ENCODE measurements around the gene CELF5. TPM values are rescaled to one million over a fixed set of nuclear protein-coding genes. Genes with fewer than 3 reads are reported as not detected.

CELF5 gene
- total and polyA plus RNA-seq, 2 experiments from 2014 or later = 5.6 to 10.6 TPM

DNA sequence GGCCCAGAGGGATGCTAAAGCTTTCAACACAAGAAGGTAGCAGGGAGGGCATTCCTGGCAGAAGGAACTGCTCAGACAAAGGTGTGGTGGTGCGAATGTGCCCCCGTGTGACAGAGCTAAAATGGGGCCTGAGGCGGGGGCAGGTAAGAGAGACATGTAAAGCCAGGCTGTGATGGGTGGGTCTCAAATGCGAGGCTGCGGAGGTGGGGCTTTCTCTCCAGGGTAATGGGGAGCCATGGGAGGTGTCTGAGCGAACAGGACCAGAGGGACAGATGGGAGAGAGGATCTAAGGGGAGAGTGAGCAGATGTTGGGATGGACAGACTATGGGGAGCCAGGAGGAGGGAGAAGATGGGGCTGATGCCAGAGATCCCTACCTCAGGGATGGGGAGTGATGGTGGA is 97.2 kb downstream of the CELF5 start:
- no peak overlapping the region for H3K4me3 ChIP-seq
- no peak overlapping the region for H2AFZ ChIP-seq
- Mint-ChIP-seq H3K27me3 (ENCODE audit: insufficient read depth, low read depth, poor library complexity) (peaks cover 11% of the 10 kb centered on the region), H3K9me3 (no peaks in the 10 kb centered on the region), H3K36me3 (ENCODE audit: low read depth) (no peaks in the 10 kb centered on the region; the same call in 2 of the 3 replicates), H3K27ac (no peak overlapping the region), H3K4me1 (no peaks in the 10 kb centered on the region), H3K4me3 (no peak overlapping the region)
- no peak overlapping the region for H3K27ac ChIP-seq (ENCODE audit: low read depth)
- H3K9me2 ChIP-seq (ENCODE audit: insufficient read depth) = 0 out of 2 replicates have a peak, but pooled peaks cover 4% of the 10 kb centered on the region
- no peaks in the 10 kb centered on the region for H3K4me1 ChIP-seq (ENCODE audit: insufficient read depth)
- no peaks in the 10 kb centered on the region; the same call in 1 of the 2 replicates for H4K20me1 ChIP-seq (replicated peaks; ENCODE audit: insufficient read depth)
- no peaks in the 10 kb centered on the region for H3F3A ChIP-seq (replicated peaks; ENCODE audit: low read depth)
- DNase-seq (ENCODE audit: low spot score) = no peak
- H3K4me2 ChIP-seq = no peak overlapping the region
- H3K36me3 ChIP-seq (ENCODE audit: insufficient read depth) = no peaks in the 10 kb centered on the region
- H3K27me3 ChIP-seq (ENCODE audit: insufficient read depth) = no peaks in the 10 kb centered on the region; the same call in 1 of the 2 replicates
- ATAC-seq = no peak
- no peaks in the 10 kb centered on the region for H3K79me2 ChIP-seq (replicated peaks; ENCODE audit: insufficient read depth)
- TF ChIP-seq, protein P1, sequence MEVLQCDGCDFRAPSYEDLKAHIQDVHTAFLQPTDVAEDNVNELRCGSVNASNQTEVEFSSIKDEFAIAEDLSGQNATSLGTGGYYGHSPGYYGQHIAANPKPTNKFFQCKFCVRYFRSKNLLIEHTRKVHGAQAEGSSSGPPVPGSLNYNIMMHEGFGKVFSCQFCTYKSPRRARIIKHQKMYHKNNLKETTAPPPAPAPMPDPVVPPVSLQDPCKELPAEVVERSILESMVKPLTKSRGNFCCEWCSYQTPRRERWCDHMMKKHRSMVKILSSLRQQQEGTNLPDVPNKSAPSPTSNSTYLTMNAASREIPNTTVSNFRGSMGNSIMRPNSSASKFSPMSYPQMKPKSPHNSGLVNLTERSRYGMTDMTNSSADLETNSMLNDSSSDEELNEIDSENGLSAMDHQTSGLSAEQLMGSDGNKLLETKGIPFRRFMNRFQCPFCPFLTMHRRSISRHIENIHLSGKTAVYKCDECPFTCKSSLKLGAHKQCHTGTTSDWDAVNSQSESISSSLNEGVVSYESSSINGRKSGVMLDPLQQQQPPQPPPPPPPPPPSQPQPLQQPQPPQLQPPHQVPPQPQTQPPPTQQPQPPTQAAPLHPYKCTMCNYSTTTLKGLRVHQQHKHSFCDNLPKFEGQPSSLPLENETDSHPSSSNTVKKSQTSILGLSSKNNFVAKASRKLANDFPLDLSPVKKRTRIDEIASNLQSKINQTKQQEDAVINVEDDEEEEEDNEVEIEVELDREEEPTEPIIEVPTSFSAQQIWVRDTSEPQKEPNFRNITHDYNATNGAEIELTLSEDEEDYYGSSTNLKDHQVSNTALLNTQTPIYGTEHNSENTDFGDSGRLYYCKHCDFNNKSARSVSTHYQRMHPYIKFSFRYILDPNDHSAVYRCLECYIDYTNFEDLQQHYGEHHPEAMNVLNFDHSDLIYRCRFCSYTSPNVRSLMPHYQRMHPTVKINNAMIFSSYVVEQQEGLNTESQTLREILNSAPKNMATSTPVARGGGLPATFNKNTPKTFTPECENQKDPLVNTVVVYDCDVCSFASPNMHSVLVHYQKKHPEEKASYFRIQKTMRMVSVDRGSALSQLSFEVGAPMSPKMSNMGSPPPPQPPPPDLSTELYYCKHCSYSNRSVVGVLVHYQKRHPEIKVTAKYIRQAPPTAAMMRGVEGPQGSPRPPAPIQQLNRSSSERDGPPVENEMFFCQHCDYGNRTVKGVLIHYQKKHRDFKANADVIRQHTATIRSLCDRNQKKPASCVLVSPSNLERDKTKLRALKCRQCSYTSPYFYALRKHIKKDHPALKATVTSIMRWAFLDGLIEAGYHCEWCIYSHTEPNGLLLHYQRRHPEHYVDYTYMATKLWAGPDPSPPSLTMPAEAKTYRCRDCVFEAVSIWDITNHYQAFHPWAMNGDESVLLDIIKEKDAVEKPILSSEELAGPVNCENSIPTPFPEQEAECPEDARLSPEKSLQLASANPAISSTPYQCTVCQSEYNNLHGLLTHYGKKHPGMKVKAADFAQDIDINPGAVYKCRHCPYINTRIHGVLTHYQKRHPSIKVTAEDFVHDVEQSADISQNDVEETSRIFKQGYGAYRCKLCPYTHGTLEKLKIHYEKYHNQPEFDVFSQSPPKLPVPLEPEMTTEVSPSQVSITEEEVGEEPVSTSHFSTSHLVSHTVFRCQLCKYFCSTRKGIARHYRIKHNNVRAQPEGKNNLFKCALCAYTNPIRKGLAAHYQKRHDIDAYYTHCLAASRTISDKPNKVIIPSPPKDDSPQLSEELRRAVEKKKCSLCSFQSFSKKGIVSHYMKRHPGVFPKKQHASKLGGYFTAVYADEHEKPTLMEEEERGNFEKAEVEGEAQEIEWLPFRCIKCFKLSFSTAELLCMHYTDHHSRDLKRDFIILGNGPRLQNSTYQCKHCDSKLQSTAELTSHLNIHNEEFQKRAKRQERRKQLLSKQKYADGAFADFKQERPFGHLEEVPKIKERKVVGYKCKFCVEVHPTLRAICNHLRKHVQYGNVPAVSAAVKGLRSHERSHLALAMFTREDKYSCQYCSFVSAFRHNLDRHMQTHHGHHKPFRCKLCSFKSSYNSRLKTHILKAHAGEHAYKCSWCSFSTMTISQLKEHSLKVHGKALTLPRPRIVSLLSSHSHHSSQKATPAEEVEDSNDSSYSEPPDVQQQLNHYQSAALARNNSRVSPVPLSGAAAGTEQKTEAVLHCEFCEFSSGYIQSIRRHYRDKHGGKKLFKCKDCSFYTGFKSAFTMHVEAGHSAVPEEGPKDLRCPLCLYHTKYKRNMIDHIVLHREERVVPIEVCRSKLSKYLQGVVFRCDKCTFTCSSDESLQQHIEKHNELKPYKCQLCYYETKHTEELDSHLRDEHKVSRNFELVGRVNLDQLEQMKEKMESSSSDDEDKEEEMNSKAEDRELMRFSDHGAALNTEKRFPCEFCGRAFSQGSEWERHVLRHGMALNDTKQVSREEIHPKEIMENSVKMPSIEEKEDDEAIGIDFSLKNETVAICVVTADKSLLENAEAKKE (CRISPR knock-in tag; IDR thresholded peaks at IDR 0.05) = no peak

DNA sequence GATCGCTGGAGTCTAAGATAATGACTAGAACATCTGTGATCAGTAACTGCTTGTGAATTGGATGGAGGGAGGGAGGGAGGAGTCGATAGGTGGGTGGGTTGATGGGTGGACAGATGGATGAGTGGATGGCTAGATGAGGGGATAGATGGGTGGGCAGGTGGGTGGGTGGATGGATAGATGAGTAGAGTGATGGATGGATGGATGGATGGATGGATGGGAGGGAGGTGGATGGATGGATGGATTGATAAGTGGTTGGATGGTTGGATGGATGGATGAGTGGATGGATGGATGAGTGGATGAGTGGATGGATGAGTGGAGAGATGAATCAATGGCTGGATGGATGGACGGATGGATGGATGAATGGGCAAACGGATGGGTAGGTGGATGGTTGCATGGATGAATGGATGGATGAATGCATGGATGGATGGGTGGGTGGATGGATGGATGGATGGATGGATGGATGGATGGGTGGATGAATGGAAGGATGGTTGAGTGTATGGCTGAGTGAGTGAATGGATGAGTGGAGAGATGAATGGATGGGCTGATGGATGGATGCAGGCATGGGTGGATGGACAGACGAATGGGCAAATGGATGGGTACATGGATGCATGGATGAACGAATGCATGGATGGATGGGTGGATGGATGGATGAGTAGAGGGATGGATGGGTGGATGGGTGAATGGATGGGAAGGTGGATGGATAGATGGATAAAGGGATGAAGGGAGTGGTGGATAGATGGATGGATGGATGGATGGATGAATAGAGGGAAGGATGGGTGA is 97.9 kb downstream of the CELF5 start:
- H3K27me3 ChIP-seq (ENCODE audit: insufficient read depth) = no peaks in the 10 kb centered on the region; the same call in 1 of the 2 replicates
- no peaks in the 10 kb centered on the region for H3K4me1 ChIP-seq (ENCODE audit: insufficient read depth)
- H3K4me2 ChIP-seq = no peak overlapping the region
- DNase-seq (ENCODE audit: low spot score) (no peak), ATAC-seq (no peak)
- no peaks in the 10 kb centered on the region for H3K36me3 ChIP-seq (ENCODE audit: insufficient read depth)
- H4K20me1 ChIP-seq (replicated peaks; ENCODE audit: insufficient read depth) = no peaks in the 10 kb centered on the region; the same call in 1 of the 2 replicates
- Mint-ChIP-seq H3K27me3 (ENCODE audit: insufficient read depth, low read depth, poor library complexity) (peaks cover 9% of the 10 kb centered on the region), H3K4me1 (no peaks in the 10 kb centered on the region), H3K36me3 (ENCODE audit: low read depth) (no peaks in the 10 kb centered on the region; the same call in 2 of the 3 replicates), H3K9me3 (no peaks in the 10 kb centered on the region), H3K27ac (no peak overlapping the region), H3K4me3 (no peak overlapping the region; the same call in 2 of the 3 replicates)
- H2AFZ ChIP-seq = no peak overlapping the region
- H3K27ac ChIP-seq (ENCODE audit: low read depth) = no peak overlapping the region
- H3K9me2 ChIP-seq (ENCODE audit: insufficient read depth) = 0 out of 2 replicates have a peak, but pooled peaks cover 4% of the 10 kb centered on the region
- no peak overlapping the region for H3K4me3 ChIP-seq
- H3K79me2 ChIP-seq (replicated peaks; ENCODE audit: insufficient read depth) = no peaks in the 10 kb centered on the region
- no peaks in the 10 kb centered on the region for H3F3A ChIP-seq (replicated peaks; ENCODE audit: low read depth)
- TF ChIP-seq, protein P2, sequence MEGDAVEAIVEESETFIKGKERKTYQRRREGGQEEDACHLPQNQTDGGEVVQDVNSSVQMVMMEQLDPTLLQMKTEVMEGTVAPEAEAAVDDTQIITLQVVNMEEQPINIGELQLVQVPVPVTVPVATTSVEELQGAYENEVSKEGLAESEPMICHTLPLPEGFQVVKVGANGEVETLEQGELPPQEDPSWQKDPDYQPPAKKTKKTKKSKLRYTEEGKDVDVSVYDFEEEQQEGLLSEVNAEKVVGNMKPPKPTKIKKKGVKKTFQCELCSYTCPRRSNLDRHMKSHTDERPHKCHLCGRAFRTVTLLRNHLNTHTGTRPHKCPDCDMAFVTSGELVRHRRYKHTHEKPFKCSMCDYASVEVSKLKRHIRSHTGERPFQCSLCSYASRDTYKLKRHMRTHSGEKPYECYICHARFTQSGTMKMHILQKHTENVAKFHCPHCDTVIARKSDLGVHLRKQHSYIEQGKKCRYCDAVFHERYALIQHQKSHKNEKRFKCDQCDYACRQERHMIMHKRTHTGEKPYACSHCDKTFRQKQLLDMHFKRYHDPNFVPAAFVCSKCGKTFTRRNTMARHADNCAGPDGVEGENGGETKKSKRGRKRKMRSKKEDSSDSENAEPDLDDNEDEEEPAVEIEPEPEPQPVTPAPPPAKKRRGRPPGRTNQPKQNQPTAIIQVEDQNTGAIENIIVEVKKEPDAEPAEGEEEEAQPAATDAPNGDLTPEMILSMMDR (conservative IDR thresholded peaks at IDR 0.05; ENCODE audit: low read depth in 2 of 2) = no peak
- TF ChIP-seq JUNB (IDR thresholded peaks at IDR 0.05; ENCODE audit: unreplicated experiment) (no peak), STAT1 (IDR thresholded peaks at IDR 0.05; ENCODE audit: unreplicated experiment) (no peak)

All from GM23338 (cell line).